Adipocyte (in vitro differentiated cells): ENCODE results near the gene TELO2.

Experiments used
- DNase-seq: peaks from one replicate; pipeline ENCODE4 v3.0.0-alpha.2; 2015; ENCODE audit warnings: low read depth
- H3K27me3 ChIP-seq: replicated peaks from 2 replicates; pipeline ENCODE4 v1.7.0; 2013; ENCODE audit warnings: mild to moderate bottlenecking, low read length, moderate library complexity; ENCODE audit not compliant: control insufficient read depth, insufficient read depth
- H3K36me3 ChIP-seq: 2 replicates; pipeline ENCODE4 v1.7.0; 2013; ENCODE audit warnings: low read length, mild to moderate bottlenecking, moderate library complexity; ENCODE audit not compliant: control insufficient read depth, insufficient read depth, severe bottlenecking
- H3K4me1 ChIP-seq: 2 replicates; pipeline ENCODE4 v1.7.0; 2013; ENCODE audit warnings: mild to moderate bottlenecking, low read length, moderate library complexity; ENCODE audit not compliant: control insufficient read depth, insufficient read depth
- H3K4me3 ChIP-seq: 2 replicates; pipeline ENCODE4 v1.7.0; 2013; ENCODE audit warnings: mild to moderate bottlenecking, low read length, moderate library complexity
- H3K9ac ChIP-seq: 2 replicates; pipeline ENCODE4 v1.7.0; 2013; ENCODE audit warnings: mild to moderate bottlenecking, low read length, moderate library complexity
- H3K9me3 ChIP-seq: 2 replicates; pipeline ENCODE4 v1.7.0; 2013; ENCODE audit warnings: mild to moderate bottlenecking, low read length, moderate library complexity; ENCODE audit not compliant: control insufficient read depth

TELO2 gene

DNA sequence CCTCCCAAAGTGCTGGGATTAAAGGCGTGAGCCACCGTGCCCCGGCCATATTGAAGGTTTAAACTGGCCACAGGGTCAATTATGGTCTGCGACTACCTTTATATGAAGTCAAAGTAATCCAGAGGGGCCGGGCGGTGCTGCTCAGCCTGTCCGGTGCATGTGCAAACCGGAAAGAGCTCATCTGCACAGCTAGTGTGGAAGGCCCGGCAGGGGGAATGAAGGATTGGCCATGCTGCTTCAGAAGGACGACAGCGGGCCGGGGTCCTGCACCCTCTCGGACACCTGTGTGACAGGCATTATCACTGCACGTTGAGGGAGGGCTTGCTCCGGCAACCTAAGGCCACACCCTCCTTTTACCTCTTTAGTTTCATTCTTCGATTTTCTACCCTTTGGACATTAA is 63.9 kb downstream of the TELO2 start:
- Histone ChIP-seq H3K9ac (no peak overlapping the region), H3K9me3 (no peaks in the 10 kb centered on the region), H3K27me3 (no peaks in the 10 kb centered on the region), H3K4me1 (no peaks in the 10 kb centered on the region), H3K36me3 (peaks cover 57% of the 10 kb centered on the region), H3K4me3 (no peak overlapping the region)
- no peak for DNase-seq

DNA sequence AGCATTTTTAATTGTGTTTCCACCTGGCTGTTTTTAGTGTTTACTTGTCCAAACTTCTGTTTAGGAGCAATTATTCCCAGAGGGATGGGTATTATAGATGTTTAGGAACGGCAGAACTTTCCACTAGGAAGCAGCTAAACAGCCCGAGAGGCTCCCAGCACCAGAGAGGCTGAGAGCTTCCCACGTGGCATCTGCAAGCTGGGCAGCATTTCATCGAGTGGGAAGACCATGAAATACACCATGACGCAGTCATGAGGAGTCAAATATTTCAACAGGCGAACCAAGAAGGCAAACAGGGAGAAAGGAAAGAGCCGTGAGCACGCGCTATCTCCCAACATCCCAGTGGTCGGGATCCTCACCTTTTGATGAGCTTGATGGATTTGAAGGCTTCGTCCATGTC is 64.4 kb downstream of the TELO2 start:
- no peaks in the 10 kb centered on the region for H3K4me1 ChIP-seq
- no peaks in the 10 kb centered on the region for H3K9me3 ChIP-seq
- no peaks in the 10 kb centered on the region for H3K27me3 ChIP-seq
- H3K4me3 ChIP-seq, result no peak overlapping the region
- no peak overlapping the region for H3K9ac ChIP-seq
- peaks cover 60% of the 10 kb centered on the region for H3K36me3 ChIP-seq
- no peak for DNase-seq

DNA sequence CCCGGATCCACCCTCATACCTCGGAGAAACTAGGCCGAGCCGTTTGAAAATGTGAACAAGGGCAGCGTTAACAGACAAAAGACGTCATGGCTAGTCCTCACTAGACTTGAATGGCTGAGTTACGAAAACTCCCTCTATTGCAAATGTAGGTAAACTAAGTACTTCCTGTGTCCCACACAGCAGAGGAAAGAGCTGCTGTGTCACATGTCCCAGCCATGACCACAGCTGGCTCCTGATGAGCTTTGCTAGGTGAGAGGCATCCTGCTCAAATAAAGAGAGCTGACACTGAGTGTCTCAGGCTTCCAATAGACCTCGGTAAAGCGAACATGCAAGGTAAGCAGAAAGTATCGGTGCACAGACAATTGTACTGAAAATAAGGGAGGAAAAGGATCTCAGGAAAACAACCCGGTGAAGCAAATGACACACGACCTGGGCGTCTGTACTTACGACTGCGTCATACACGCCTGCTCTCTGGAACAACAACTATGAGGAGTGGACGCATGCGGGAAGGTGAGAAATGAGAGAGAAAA is 66.4 kb downstream of the TELO2 start:
- Histone ChIP-seq H3K4me1 (no peaks in the 10 kb centered on the region), H3K4me3 (no peak overlapping the region), H3K9ac (no peak overlapping the region), H3K27me3 (no peaks in the 10 kb centered on the region), H3K36me3 (peaks cover 60% of the 10 kb centered on the region), H3K9me3 (no peaks in the 10 kb centered on the region)
- DNase-seq, result no peak
